SW 1271 (cell line): ENCODE measurements around the gene INHBC.
"Not testable (repeated sequence)": the region's sequence is repeated elsewhere in the genome, so short reads cannot be mapped to it uniquely, and the experiment has no call there.

Source experiments
- DNase-seq, 2 experiments: peaks; one replicate each; lab custom pipeline; 2025; lab: John Stamatoyannopoulos, UW

The INHBC gene

DNA sequence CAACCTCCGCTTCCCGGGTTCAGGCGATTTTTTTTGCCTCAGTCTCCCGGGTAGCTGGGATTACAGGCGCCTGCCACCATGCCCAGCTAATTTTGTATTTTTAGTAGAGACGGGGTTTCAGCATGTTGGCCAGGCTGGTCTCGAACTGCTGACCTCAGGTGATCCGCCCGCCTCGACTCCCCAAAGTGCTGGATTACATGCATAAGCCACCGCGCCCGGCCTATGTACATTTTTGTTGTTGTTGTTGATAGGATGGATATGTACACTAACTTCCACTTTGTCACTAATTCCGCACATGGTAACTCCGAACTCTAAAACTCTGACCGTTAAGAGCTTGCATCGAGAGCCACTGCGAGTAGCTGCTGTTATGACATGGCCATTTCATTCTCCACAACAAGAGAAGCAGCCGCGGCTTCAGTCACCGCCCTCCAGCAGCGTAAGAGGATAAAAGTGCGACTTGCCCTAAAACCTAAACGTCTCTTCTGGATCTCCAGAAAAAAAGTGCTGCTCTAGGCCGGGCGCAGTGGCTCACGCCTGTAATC is 52.5 kb downstream of the INHBC start:
- no peak for DNase-seq

DNA sequence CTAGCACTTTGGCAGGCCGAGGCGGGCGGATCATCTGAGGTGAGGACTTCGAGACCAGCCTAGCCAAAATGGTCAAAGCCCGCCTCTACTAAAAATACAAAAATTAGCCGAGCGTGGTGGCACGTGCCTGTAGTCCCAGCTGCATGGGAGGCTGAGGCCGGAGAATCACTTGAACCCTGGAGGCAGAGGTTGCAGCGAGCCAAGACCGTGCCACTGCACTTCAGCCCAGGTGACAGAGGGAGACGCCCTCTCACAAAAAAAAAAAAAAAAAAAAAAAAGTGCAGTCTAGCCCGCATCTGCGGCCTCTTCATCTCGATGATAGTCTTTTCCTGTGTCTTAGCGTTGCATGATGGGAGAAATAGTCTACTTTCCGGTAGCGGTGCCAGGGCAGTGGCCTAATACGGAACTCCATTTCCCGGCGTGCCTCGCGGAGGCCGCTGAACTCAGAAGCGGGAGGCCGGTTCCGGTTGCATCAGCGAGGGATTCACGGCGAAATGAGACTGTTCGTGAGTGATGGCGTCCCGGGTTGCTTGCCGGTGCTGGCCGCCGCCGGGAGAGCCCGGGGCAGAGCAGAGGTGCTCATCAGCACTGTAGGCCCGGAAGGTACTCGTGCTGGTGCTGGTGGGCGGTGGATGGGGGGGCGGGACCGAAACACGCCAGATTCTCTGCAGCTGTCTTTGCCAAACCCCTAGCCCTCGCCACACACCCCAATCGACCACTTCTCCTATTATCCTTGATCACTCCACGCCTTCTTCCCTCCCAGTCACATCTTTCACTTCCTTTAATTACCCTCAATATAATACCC is 53.2 kb downstream of the INHBC start, which contains the start of gene MARS1:
MARS1 (plus strand) TSS at position 472 of the 805 bp plus-strand sequence; CDS start at position 495, 23 bp downstream.
- DNase-seq: peak; percentile 94 to 98

DNA sequence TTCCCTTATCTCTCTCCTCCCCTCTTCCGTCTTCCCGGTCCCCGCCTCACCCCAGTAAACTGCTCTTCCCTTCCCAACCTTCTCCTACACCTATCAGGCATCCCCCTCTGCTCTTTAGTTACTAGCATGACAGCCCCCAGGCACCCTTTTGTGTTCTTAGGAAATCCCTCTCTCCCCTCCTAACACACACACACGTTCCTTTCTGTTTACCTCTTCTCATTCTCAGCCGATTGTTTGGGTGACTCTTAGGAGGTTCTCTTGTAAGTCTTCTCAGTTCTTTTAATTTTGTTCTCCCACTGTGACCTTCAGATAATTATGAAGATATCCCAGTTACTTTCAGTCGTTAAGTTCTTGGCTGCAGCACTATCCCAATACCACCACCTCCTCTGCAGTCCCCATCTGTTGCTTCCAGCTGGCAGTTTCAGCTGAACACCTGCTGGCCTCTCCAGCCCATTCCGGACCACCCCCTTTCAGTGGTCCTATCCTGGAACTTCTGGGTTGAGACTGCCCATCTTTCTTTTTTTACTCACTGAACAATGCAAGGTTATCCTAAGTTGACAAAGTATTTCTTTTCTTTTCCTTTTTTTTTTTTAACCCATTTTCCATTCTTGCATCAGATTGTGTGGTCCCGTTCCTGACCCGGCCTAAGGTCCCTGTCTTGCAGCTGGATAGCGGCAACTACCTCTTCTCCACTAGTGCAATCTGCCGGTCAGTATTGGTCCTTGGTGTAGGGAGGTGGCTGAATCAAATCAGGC is 54.0 kb downstream of the INHBC start:
- no peak for DNase-seq

DNA sequence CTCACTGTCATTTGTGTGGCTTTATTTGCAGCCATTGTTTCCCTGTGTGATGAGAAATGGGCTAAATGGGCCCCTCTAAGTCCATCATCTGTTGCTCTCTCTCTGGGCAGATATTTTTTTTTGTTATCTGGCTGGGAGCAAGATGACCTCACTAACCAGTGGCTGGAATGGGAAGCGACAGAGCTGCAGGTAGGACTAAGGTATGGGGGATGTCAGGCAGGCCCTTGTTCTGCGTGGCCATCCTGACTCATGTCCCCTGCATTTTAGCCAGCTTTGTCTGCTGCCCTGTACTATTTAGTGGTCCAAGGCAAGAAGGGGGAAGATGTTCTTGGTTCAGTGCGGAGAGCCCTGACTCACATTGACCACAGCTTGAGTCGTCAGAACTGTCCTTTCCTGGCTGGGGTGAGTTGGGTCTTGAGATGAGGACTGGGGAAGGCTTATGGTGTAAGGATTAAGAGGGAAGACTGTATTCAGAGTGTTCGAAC is 54.6 kb downstream of the INHBC start:
- DNase-seq: no peak

DNA sequence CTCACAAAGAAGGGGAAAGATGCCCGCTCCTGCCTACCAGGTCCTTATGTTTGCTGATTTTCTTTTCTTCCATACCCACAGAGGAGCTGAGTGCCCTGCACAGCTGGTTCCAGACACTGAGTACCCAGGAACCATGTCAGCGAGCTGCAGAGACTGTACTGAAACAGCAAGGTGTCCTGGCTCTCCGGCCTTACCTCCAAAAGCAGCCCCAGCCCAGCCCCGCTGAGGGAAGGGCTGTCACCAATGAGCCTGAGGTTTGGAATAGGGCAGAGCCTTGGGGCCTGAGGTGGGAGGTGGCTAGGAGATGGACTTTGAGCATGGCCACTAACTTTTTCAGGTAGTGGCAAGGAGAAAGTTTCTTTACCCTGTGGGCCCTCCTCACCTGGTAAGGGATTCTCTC is 55.5 kb downstream of the INHBC start:
- DNase-seq: no peak

DNA sequence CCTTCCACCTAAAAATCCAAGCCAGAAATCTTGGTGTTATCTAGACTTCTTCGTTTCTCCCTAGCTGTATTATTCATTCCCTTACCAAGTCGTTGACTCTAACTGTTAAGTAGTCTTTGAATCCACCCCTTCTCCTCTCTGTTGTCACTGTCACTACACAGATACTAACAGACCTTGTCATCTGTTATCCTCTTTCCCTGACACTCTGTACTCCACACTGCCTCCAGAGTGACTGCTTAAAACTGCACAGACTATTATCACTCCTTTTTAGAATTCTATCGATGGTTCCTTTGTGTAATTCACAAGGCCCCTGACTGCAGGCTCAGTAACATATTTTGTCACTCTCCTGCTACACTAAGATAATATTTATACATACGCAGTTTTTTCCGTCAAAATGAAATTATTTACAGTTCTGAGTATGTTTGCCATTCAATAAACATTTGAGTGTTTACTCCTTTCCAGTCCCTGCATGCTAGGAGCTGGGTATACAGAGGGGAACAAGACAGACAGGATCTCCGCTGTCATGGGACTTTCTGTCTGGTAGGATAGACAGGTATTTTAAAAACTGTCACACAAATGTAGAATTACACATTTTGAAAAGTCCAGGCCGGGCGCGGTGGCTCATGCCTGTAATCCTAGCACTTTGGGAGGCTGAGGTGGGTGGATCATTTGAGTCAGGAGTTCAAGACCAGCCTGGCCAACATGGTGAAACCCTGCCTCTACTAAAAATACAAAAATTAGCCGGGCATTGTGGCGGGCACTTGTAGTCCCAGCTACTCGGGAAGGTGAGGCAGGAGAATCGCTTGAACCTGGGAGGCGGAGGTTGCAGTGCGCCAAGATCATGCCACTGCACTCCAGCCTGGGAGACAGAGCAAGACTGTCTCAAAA is 57.1 kb downstream of the INHBC start:
- DNase-seq: peak in 1 of 2 experiments; percentile 49

DNA sequence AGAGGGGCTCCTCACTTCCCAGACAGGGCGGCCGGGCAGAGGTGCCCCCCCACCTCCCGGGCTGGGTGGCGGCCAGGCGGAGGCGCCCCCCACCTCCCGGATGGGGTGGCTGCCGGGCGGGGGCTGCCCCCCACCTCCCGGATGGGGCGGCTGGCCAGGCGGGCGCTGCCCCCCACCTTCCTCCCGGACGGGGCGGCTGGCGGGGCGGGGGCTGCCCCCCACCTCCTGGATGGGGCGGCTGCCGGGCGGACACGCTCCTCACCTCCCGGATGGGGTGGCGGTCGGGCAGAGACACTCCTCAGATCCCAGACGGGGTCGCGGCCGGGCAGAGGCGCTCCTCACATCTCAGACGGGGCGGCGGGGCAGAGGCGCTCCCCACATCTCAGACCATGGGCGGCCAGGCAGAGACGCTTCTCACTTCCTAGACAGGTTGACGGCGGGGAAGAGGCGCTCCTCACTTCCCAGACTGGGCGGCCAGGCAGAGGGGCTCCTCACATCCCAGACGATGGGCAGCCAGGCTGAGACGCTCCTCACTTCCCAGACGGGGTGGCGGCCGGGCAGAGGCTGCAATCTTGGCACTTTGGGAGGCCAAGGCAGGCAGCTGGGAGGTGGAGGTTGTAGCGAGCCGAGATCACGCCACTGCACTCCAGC is 60.6 kb downstream of the INHBC start:
- DNase-seq: not testable (repeated sequence)

DNA sequence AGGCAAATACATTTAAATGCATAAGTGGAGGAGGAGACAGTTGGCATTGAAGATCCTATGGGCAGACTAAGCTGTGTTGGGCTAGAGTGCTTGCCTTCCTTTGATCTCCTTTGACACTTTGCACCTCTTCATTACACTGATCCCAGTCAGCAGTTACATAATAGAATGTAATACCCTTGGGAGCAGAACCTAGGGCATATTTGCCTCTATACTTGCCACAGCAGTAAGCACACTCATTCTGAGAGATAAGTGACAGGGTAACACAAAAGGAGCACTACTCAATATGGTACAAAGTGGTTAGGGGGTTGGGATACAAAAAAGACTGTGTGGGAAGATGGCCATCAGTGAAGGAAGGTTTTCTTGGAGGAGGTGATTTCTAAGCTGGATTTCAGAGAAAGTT is 62.2 kb downstream of the INHBC start:
- no peak for DNase-seq

DNA sequence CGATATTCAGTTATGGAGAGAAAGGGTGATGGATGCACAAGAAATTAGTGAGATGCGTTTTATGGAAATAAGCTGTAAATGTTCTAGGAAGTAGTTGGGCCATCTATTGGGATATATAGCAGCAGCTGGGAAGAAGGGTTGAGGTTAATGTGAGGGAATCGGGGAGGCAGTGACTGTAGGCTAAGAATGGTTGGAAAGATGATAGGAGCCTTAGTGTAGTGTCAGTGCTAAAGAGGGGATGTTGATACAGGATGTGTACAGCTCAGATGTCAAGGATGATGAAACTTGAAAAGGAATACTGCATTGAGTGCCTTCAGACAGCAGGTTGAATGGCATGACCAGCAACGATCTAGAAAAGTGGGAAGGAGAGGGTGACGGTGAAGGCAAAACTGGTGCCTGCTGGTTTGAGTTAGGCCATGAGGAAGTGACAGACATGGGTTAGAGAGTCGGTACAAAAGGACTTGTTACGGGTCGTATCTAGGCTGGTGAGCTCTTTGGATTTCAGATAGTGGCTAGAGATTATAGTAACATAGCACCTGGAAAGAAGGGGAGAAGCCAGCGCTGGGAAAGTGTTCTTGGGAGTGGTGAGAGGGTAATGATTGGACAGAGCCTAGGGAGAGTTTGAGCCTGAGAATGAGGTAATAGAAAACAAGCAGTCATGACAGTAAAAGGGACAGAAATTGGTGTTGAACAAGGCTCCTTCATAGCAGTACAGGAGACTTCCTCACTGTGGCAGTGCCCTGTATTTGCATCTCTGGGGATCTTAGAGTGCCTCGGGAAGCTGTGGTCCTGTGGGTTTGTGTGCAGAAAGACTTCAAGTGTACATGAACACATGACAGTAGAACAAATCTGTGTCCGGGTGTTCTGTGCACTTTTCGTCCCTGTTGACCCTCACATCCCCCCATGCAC is 62.9 kb downstream of the INHBC start:
- DNase-seq: no peak

DNA sequence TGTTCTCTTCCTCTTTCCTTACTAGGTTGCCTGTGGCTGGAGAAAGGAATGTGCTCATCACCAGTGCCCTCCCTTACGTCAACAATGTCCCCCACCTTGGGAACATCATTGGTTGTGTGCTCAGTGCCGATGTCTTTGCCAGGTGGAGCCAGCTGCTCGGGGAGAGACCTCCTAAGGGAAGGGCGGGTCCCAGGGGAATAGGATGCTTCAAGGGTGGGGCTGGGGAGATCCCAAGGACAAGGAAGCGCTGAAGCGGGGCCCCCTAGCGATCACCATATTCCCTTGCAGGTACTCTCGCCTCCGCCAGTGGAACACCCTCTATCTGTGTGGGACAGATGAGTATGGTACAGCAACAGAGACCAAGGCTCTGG is 63.5 kb downstream of the INHBC start:
- no peak for DNase-seq

DNA sequence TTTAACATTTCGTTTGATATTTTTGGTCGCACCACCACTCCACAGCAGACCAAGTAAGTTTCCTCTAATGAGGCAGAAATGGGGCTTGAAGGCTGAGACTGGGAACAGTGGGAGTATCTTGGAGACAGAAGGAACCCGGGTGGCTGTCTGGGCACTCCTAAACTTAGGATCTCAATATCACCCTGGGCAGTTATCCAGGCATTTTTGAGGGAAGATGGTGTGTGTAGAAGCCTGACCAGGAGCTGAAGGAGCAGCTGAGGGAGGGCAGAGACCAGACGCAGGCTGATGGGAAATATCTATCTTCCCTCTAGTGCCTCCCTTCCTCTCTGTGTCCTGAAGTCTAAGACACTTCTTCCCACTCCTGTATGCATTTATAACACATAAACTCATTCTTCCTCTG is 64.0 kb downstream of the INHBC start:
- DNase-seq: no peak

DNA sequence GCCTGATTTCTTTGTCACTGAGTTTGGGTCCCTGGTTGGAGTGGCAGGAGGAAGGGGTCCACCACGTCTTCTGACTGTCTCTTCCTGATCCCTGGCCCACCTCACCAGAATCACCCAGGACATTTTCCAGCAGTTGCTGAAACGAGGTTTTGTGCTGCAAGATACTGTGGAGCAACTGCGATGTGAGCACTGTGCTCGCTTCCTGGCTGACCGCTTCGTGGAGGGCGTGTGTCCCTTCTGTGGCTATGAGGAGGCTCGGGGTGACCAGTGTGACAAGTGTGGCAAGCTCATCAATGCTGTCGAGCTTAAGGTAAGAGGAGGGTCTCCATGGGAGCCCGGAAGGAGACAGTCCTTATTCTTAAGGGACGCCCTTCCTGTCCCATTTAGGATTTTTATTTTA is 65.6 kb downstream of the INHBC start:
- no peak for DNase-seq
